ENCODE results near the gene RPP25L.
A peak's percentile ranks its signal among the peaks of the same experiment; 100 is the strongest.

The RPP25L gene

DNA sequence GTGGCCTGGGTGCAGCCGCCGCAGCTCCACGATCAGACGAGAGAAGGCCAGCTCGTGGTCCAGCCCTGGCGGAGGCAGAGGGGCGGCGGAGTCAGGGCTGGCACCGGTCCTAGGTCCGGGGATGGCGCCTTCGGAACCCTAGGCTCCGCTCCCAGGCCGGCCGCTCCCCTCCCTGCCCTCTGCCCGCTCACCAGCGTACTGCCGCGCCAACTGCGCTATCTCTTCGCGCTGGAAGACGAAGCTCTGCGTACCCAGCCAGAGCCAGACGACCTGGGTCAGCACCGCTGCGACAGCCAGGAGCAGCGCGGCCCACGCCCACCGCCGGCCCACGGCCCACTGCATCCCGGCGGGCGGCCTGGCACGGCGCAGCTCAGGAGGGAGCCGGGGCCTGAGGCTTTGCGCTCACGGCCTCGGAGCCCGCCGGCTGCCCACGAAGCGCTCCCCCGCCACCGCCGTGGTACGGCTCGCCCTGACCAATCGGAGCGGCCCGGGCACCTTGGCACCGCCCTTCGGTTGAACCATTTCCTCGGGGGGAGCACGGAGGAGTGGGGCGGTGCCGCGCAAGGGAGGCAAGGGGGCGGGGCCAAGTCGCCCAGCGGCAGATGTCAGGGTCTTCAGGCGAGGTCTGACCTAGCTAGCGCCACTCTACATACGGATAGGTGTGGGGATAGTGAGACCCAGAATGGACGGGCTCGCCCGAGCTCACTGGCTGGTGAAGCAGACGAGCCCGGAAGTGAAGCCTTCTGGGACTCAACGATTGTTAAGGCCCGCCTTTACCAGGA, 25.6 kb upstream of the RPP25L start, which contains the start of gene SIGMAR1:
SIGMAR1 (minus strand) TSS at position 432 of the 782 bp plus-strand sequence; CDS start at position 342, 90 bp downstream.
- H3K4me3 ChIP-seq (ENCODE audit: low read length): peak within 1 kb of the TSS; percentile 59
- peak; percentile 57 for DNase-seq (ENCODE audit: low read depth)
- TF ChIP-seq, protein P1, sequence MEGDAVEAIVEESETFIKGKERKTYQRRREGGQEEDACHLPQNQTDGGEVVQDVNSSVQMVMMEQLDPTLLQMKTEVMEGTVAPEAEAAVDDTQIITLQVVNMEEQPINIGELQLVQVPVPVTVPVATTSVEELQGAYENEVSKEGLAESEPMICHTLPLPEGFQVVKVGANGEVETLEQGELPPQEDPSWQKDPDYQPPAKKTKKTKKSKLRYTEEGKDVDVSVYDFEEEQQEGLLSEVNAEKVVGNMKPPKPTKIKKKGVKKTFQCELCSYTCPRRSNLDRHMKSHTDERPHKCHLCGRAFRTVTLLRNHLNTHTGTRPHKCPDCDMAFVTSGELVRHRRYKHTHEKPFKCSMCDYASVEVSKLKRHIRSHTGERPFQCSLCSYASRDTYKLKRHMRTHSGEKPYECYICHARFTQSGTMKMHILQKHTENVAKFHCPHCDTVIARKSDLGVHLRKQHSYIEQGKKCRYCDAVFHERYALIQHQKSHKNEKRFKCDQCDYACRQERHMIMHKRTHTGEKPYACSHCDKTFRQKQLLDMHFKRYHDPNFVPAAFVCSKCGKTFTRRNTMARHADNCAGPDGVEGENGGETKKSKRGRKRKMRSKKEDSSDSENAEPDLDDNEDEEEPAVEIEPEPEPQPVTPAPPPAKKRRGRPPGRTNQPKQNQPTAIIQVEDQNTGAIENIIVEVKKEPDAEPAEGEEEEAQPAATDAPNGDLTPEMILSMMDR (conservative IDR thresholded peaks at IDR 0.05; ENCODE audit: low read depth, low read length): no peak

DNA sequence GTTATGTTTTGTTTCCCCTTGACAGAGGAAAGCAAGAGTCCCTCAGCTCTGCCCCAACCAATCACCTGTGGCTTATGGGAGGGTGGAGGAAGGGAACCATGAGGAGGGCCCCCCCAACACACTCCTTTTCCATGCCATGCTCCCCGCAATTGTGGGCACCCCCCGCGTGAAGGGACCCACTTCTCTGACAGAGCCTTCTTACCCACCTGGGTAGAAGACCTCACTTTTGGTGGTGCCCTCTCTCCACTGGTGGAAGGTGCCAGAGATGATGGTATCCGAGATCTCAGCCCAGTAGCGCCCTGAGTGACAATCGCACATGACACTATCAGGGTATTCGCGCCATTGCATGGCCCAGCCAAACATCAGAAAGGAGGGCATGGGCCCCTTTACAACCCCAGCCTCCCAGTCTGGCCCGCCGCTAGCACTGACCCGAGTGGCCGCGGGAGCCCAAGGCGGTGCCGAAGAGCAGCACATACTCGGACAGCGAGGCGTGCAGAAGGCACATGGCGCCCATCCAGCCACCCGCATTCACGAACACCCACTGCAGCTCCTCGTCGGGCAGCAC, 25.0 kb upstream of the RPP25L start:
- peak overlapping the region; percentile 48 for H3K4me3 ChIP-seq (ENCODE audit: low read length)
- DNase-seq (ENCODE audit: low read depth): no peak
- TF ChIP-seq, protein P1 (conservative IDR thresholded peaks at IDR 0.05; ENCODE audit: low read depth, low read length): no peak

DNA sequence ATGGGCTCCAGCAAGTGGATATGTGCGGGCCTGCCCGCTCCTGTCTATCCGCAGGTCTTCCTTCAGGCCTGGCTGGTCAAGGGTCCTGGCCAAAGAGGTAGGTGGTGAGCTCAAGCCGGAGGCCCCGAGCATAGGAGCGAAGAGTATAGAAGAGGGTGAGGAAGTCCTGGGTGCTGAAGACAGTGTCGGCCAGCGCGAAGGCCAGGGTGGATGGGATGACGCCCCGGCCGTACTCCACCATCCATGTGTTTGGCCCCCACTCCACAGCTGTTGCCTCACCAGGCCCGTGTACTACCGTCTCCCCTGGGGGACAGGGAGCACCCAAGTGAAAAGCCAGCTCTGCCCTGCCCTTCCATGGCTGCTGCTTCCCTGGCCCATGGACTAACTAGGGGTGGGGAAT, 23.7 kb upstream of the RPP25L start:
- DNase-seq (ENCODE audit: low read depth): no peak
- TF ChIP-seq, protein P1 (conservative IDR thresholded peaks at IDR 0.05; ENCODE audit: low read depth, low read length): no peak
- H3K4me3 ChIP-seq (ENCODE audit: low read length): no peak overlapping the region

DNA sequence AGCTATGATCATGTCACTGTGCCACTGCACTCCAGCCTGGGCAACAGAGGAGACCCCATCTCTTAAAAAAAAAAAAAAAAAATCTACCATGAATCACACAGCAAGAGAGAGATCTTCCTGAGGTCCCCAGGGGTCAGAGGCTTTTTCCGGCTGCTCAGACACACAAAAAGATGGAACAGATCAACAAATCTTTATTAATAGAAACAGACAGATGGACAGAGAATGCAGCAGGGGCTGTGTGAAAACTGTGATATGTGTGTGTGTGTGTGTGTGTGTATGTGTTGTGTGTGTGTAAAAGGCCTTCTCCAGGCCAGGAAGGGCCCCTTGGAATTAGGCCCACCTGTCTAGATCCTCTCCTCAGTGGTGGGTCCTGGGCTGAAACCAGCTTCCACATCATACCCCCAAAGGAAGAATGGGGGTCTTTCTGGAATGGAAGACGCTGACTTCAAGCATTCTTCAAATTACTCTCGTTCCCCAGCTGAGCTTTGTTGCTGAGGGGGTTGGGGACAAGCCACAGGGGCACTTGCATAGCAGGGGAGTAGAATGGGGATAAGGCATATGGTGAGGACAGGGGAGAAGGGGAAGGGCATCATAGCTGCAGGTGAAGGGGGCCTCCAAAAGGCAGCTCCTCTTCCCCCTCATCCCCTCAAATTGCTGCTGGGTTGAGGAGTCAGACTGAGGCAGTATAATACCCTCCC, 22.8 kb upstream of the RPP25L start:
- H3K4me3 ChIP-seq (ENCODE audit: low read length): no peak overlapping the region
- TF ChIP-seq, protein P1 (conservative IDR thresholded peaks at IDR 0.05; ENCODE audit: low read depth, low read length): no peak
- no peak for DNase-seq (ENCODE audit: low read depth)

DNA sequence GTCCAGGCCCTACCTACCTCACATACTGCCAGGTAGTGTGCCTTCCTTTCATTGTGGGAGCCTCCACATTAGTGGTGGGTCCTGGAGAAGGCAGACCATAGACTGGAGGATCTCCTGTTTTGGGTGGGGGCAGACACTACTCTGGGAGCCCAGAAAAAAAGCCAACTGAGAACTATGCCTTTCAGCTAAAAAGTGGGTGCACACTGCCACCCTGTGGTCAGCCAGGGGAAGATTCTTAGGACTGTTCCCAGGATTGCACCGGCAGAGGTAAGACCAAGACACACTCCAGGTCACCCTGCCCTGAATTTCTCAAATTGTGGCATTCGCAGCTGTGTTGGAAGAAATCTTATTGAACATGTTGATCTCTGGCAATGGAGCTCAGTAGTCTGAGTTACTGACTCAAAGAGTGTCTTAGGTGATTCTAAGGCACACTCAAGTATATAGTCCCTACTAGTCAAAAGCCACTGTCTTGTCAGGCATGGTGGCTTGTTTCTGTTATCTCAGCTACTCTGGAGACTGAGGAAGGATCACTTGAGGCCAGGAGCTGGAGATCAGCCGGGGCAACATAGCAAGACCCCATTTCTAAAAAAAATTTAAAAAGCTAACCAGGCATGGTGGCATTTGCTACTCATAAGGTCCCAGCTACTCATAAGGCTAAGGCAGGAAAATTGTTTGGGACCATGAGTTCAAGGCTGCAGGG, 22.1 kb upstream of the RPP25L start:
- TF ChIP-seq, protein P1 (conservative IDR thresholded peaks at IDR 0.05; ENCODE audit: low read depth, low read length): peak; percentile 85
- no peak for DNase-seq (ENCODE audit: low read depth)
- no peak overlapping the region for H3K4me3 ChIP-seq (ENCODE audit: low read length)

DNA sequence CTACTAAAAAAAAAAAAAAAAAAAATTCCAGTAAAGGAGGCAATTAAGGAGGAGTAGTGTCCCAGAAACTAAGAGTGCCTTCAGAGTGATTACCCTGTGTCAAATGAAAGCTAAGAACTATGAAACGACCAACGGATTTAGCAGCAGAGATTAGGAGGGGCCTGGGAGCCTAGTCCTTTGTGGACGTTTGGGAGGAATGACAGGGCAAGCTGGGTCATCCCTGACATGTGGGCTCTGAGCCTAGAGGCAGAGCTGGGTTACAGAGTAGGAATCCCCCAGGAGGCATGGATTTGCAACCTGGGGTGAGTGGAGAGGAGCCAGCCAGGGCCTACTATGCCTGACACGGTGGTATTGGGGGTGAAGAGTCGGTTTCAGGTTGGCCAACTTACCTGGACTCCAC, 21.3 kb upstream of the RPP25L start:
- TF ChIP-seq, protein P1 (conservative IDR thresholded peaks at IDR 0.05; ENCODE audit: low read depth, low read length): no peak
- H3K4me3 ChIP-seq (ENCODE audit: low read length): no peak overlapping the region

More for the DNA sequence above, 21.3 kb upstream of the RPP25L start:
- no peak for DNase-seq (ENCODE audit: low read depth)
